Panc1 (cell line): ENCODE results near the gene KIAA0586. TPM values are rescaled to one million over a fixed set of nuclear protein-coding genes. Genes with fewer than 3 reads are reported as not detected.

Experiments used
- ATAC-seq: fragments of 200-7000 bp; cut with Tn5 transposase; 2 replicates; pipeline ENCODE4 v1.9.1; 2020; ENCODE audit warnings: mild to moderate bottlenecking, moderate library complexity
- BruUV-seq: library from RNA; stranded (reverse); fragments of 400-500 nt; replicated peaks from 2 replicates; lab custom pipeline; 2021; lab: Mats Ljungman, UMichigan
- CTCF ChIA-PET: fragments of 300-600 bp; sonication (Branson Sonifier 250); formaldehyde crosslinking; loops from one replicate; lab custom pipeline; 2022; ENCODE audit warnings: antibody characterized with exemption; lab: Charles Lee
- POLR2A ChIA-PET: fragments of 300-600 bp; sonication (Branson Sonifier 250); formaldehyde crosslinking; loops from one replicate; lab custom pipeline; 2022; ENCODE audit warnings: antibody characterized with exemption; lab: Charles Lee
- DNase-seq: peaks from one replicate; pipeline ENCODE4 v3.0.0-alpha.2; 2010; ENCODE audit warnings: low read depth, low spot score
- H3K27ac ChIP-seq: 2 replicates; pipeline ENCODE4 v1.5.1; 2011; ENCODE audit warnings: mild to moderate bottlenecking, low read length, inconsistent platforms
- H3K27me3 ChIP-seq: fragments of 200-500 bp; sonication (Bioruptor generic); 2 replicates; pipeline ENCODE4 v1.6.0; 2014; ENCODE audit warnings: low read length, inconsistent platforms; ENCODE audit not compliant: control insufficient read depth, insufficient read depth
- H3K36me3 ChIP-seq: fragments of 200-500 bp; sonication (Bioruptor generic); 2 replicates; pipeline ENCODE4 v1.5.1; 2014; ENCODE audit warnings: inconsistent platforms, mild to moderate bottlenecking, low read length, moderate library complexity; ENCODE audit not compliant: control insufficient read depth, insufficient read depth
- H3K4me1 ChIP-seq: 2 replicates; pipeline ENCODE4 v1.5.1; 2011; ENCODE audit warnings: inconsistent platforms, mild to moderate bottlenecking, low read length, moderate library complexity; ENCODE audit not compliant: control insufficient read depth, insufficient read depth
- H3K4me3 ChIP-seq, 2 experiments: 2 replicates each; pipeline ENCODE4 v1.5.1; 2011 to 2012; ENCODE audit warnings: low read depth in 2 of 2, low read length in 2 of 2, mild to moderate bottlenecking in 2 of 2, inconsistent platforms in 1 of 2, moderate library complexity in 1 of 2
- H3K9me3 ChIP-seq: fragments of 200-500 bp; sonication (Bioruptor generic); 2 replicates; pipeline ENCODE4 v1.5.1; 2014; ENCODE audit warnings: low read depth, mild to moderate bottlenecking, inconsistent platforms, low read length, moderate library complexity; ENCODE audit not compliant: control insufficient read depth, insufficient read depth
- POLR2AphosphoS5 ChIP-seq: IDR thresholded peaks from 2 replicates; pipeline ENCODE4 v1.6.1; 2012; ENCODE audit warnings: mild to moderate bottlenecking, low read depth, low read length, moderate library complexity
- REST ChIP-seq, 2 experiments: IDR thresholded peaks; 2 replicates each; pipeline ENCODE4 v1.6.1; 2011 to 2012; ENCODE audit warnings: low read depth in 2 of 2, control low read depth in 1 of 2, low read length in 1 of 2, mild to moderate bottlenecking in 1 of 2, moderate library complexity in 1 of 2; ENCODE audit not compliant: insufficient read depth in 1 of 2
- SIN3A ChIP-seq: IDR thresholded peaks from 2 replicates; pipeline ENCODE4 v1.6.1; 2012; ENCODE audit warnings: low read depth, mild to moderate bottlenecking, low read length, moderate library complexity, borderline replicate concordance; ENCODE audit not compliant: insufficient read depth
- TCF7L2 ChIP-seq: IDR thresholded peaks from 2 replicates; pipeline ENCODE4 v1.6.1; 2011; ENCODE audit warnings: mild to moderate bottlenecking, low read depth, low read length, inconsistent platforms
- in situ Hi-C: cut with HindIII; loops from 2 replicates; pipeline ENCODE4 v1.10.0; 2016; ENCODE audit warnings: low sequenced_read_pairs, low pct_unique_long_range_greater_than_20kb
- intact Hi-C: fragments of 100-400 bp; cut with micrococcal nuclease; formaldehyde crosslinking; loops from one replicate; pipeline ENCODE4 v1.10.0; 2022; ENCODE audit not compliant: unreplicated experiment
- total RNA-seq: library from RNA; stranded (reverse); gene quantifications from one replicate; pipeline ENCODE4 v1.2.1, GENCODE V29; 2021; ENCODE audit not compliant: unreplicated experiment
- TF ChIP-seq, protein P1 (sequence below): fragments of 450-650 bp; IDR thresholded peaks from 2 replicates; pipeline ENCODE4 v1.5.1; 2017; ENCODE audit warnings: mild to moderate bottlenecking

The KIAA0586 gene
- total RNA-seq, 1 experiment from 2014 or later, result 14.7 TPM

- DNase-seq, result no peak
- peaks cover 11% of the 10 kb centered on the region for H3K36me3 ChIP-seq
- no peak overlapping the region for H3K4me3 ChIP-seq
- H3K9me3 ChIP-seq, result no peaks in the 10 kb centered on the region
- no peak overlapping the region for H3K27ac ChIP-seq
- in situ Hi-C loops (no loop called here), intact Hi-C loops (no loop called here)
- TF ChIP-seq SIN3A (no peak), REST (IDR thresholded peaks at IDR 0.05; ENCODE audit: insufficient read depth in 1 of 2, low read depth in 2 of 2, low read length in 1 of 2) (no peak), TCF7L2 (no peak), POLR2AphosphoS5 (no peak)
- TF ChIP-seq, protein P1, sequence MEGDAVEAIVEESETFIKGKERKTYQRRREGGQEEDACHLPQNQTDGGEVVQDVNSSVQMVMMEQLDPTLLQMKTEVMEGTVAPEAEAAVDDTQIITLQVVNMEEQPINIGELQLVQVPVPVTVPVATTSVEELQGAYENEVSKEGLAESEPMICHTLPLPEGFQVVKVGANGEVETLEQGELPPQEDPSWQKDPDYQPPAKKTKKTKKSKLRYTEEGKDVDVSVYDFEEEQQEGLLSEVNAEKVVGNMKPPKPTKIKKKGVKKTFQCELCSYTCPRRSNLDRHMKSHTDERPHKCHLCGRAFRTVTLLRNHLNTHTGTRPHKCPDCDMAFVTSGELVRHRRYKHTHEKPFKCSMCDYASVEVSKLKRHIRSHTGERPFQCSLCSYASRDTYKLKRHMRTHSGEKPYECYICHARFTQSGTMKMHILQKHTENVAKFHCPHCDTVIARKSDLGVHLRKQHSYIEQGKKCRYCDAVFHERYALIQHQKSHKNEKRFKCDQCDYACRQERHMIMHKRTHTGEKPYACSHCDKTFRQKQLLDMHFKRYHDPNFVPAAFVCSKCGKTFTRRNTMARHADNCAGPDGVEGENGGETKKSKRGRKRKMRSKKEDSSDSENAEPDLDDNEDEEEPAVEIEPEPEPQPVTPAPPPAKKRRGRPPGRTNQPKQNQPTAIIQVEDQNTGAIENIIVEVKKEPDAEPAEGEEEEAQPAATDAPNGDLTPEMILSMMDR, result no peak
- H3K4me1 ChIP-seq, result no peaks in the 10 kb centered on the region
- ChIA-PET CTCF (no interaction called here), POLR2A (no interaction called here)
- no peaks in the 10 kb centered on the region for H3K27me3 ChIP-seq
- ATAC-seq, result no peak
- no TSS peak for BruUV-seq
Measured at GRCh38 chr14:58408681-58409215, 18.8 kb upstream of the KIAA0586 start.

GRCh38 chr14:58414845-58415244 is 12.7 kb upstream of the KIAA0586 start:
- TF ChIP-seq POLR2AphosphoS5 (no peak), TCF7L2 (no peak), SIN3A (no peak), REST (IDR thresholded peaks at IDR 0.05; ENCODE audit: insufficient read depth in 1 of 2, low read depth in 2 of 2, low read length in 1 of 2) (no peak)
- TF ChIP-seq, protein P1, result no peak
- no peak overlapping the region for H3K27ac ChIP-seq
- intact Hi-C loops (no loop called here), in situ Hi-C loops (no loop called here)
- ATAC-seq (no peak), DNase-seq (no peak)
- H3K27me3 ChIP-seq, result no peaks in the 10 kb centered on the region
- H3K9me3 ChIP-seq, result no peaks in the 10 kb centered on the region
- no peak overlapping the region for H3K4me3 ChIP-seq
- no peaks in the 10 kb centered on the region for H3K4me1 ChIP-seq
- POLR2A ChIA-PET, result no interaction called here
- BruUV-seq, result no TSS peak
- CTCF ChIA-PET, result no interaction called here
- H3K36me3 ChIP-seq, result peaks cover 8% of the 10 kb centered on the region
